Activated B cell treated with CpG ODN at 0.5 μM for 24 hours (primary cell): Measurements from ENCODE around the gene DBH. TPM values are rescaled to one million over a fixed set of nuclear protein-coding genes. Genes with fewer than 3 reads are reported as not detected.

Experiments
- ATAC-seq: fragments of 200-7000 bp; cut with Tn5 transposase; one replicate; pipeline ENCODE4 v1.10.0; 2021; ENCODE audit warnings: low read depth, mild to moderate bottlenecking, moderate library complexity
- CTCF ChIA-PET: fragments of 350-600 bp; sonication (Branson Sonifier 250); formaldehyde crosslinking; loops from one replicate; lab custom pipeline; 2021; ENCODE audit warnings: antibody characterized with exemption; lab: Charles Lee
- POLR2A ChIA-PET: fragments of 350-600 bp; sonication (Branson Sonifier 250); formaldehyde crosslinking; loops from one replicate; lab custom pipeline; 2021; ENCODE audit warnings: antibody characterized with exemption; lab: Charles Lee
- DNase-seq: peaks from one replicate; pipeline ENCODE4 v3.0.0; 2022
- H3K27ac Mint-ChIP-seq: one replicate; pipeline ENCODE4 v1.8.0; 2020; ENCODE audit warnings: mixed read lengths
- H3K27me3 Mint-ChIP-seq: one replicate; pipeline ENCODE4 v1.8.0; 2021; ENCODE audit warnings: mixed read lengths
- H3K36me3 Mint-ChIP-seq: one replicate; pipeline ENCODE4 v1.8.0; 2021; ENCODE audit warnings: low read depth, mixed read lengths
- H3K4me1 Mint-ChIP-seq: one replicate; pipeline ENCODE4 v1.8.0; 2021; ENCODE audit warnings: mixed read lengths
- H3K4me3 Mint-ChIP-seq: one replicate; pipeline ENCODE4 v1.8.0; 2020; ENCODE audit warnings: mild to moderate bottlenecking, mixed read lengths
- H3K9me3 Mint-ChIP-seq: one replicate; pipeline ENCODE4 v1.8.0; 2020; ENCODE audit warnings: mixed read lengths
- CTCF ChIP-seq: fragments of 200-600 bp; IDR thresholded peaks from one replicate; pipeline ENCODE4 v1.8.0; 2022; ENCODE audit warnings: antibody characterized with exemption, mild to moderate bottlenecking
- intact Hi-C: fragments of 100-400 bp; cut with micrococcal nuclease; formaldehyde crosslinking; loops from one replicate; pipeline ENCODE4 v1.15.1; 2024
- total RNA-seq: library from RNA; stranded (reverse); gene quantifications from 2 replicates; pipeline ENCODE4 v1.2.3, GENCODE V29; 2022

DBH gene
- total RNA-seq, 1 donor from 2014 or later, result not detected

GRCh38 chr9:133702798-133703590 is 66.8 kb downstream of the DBH start:
- POLR2A ChIA-PET, result no interaction called here
- intact Hi-C loops, result no loop called here
- Mint-ChIP-seq H3K27me3 (peaks cover 13% of the 10 kb centered on the region), H3K4me1 (peaks cover 40% of the 10 kb centered on the region), H3K27ac (no peak overlapping the region), H3K4me3 (peak overlapping the region; percentile 66), H3K9me3 (no peaks in the 10 kb centered on the region), H3K36me3 (no peaks in the 10 kb centered on the region)
- no peak for TF ChIP-seq CTCF
- DNase-seq, result no peak
- no peak for ATAC-seq
- CTCF ChIA-PET, result no interaction called here

- no peak overlapping the region for H3K4me3 Mint-ChIP-seq
- intact Hi-C loops, result no loop called here
- H3K4me1 Mint-ChIP-seq, result peaks cover 40% of the 10 kb centered on the region
- peaks cover 6% of the 10 kb centered on the region for H3K27me3 Mint-ChIP-seq
- POLR2A ChIA-PET, result no interaction called here
- TF ChIP-seq CTCF, result no peak
- no peak overlapping the region for H3K27ac Mint-ChIP-seq
- no peak for ATAC-seq
- no peaks in the 10 kb centered on the region for H3K36me3 Mint-ChIP-seq
- peak; percentile 13 for DNase-seq
- CTCF ChIA-PET, result no interaction called here
- H3K9me3 Mint-ChIP-seq, result no peaks in the 10 kb centered on the region
Measured at GRCh38 chr9:133703591-133704399, 67.6 kb downstream of the DBH start.

- POLR2A ChIA-PET, result no interaction called here
- Mint-ChIP-seq H3K4me3 (no peak overlapping the region), H3K4me1 (peaks cover 48% of the 10 kb centered on the region), H3K36me3 (no peaks in the 10 kb centered on the region), H3K9me3 (no peaks in the 10 kb centered on the region), H3K27ac (no peak overlapping the region), H3K27me3 (peaks cover 6% of the 10 kb centered on the region)
- CTCF ChIA-PET, result no interaction called here
- no peak for TF ChIP-seq CTCF
- DNase-seq (peak; percentile 10), ATAC-seq (no peak)
- intact Hi-C loops, result no loop called here
Measured at GRCh38 chr9:133704711-133705181, 68.6 kb downstream of the DBH start.

- H3K4me3 Mint-ChIP-seq, result no peak overlapping the region
- intact Hi-C loops, result no loop called here
Measured at GRCh38 chr9:133705576-133705975, 69.4 kb downstream of the DBH start.

More at GRCh38 chr9:133705576-133705975, 69.4 kb downstream of the DBH start:
- no peak for TF ChIP-seq CTCF
- Mint-ChIP-seq H3K36me3 (no peaks in the 10 kb centered on the region), H3K4me1 (peaks cover 49% of the 10 kb centered on the region), H3K27me3 (peaks cover 2% of the 10 kb centered on the region), H3K27ac (no peak overlapping the region), H3K9me3 (no peaks in the 10 kb centered on the region)
- ATAC-seq (no peak), DNase-seq (no peak)
- POLR2A ChIA-PET, result no interaction called here
- CTCF ChIA-PET, result no interaction called here
